HG03439 (cell line): ENCODE results near the gene DNAH8.

Experiments
- ATAC-seq: cut with Tn5 transposase; IDR thresholded peaks from one replicate; pipeline ENCODE4 v1.9.1; 2021; ENCODE audit warnings: mild to moderate bottlenecking, moderate library complexity; ENCODE audit not compliant: unreplicated experiment

The DNAH8 gene

DNA sequence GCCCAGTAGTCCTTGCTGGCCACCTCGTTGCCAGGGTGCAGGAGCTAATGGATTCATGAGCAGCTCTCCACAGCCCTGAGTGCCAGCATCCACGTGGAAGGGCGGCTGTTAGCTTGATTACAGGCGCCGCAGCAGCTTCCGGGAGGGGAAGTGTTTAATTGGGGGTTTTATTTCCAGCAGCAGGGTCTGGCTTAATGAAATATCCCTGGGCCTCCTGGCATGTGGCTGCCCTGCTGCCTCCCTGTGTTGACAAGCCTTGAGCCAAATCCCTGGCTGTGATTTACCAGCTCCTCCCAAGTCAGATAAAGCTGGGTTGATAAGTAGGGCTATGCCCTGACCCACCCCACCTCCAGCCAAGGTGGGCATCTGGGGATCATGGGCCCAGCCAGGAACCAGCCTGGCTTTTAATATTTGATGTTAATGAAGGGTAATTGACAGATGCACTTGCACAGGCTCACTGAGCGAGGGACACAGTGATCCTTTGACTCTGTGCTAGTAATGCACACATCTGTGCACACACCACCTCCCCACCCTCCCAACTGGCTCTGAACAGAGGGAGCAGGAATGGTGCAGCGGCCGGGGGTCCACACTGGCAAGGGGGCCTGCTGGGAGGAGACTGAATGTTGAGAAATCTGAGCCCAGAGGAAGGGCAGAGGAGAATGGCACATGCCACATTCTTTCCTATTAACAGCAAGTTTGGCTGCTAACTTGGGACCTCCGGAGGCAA lies 347.1 kb downstream of the DNAH8 start:
- no peak for ATAC-seq

DNA sequence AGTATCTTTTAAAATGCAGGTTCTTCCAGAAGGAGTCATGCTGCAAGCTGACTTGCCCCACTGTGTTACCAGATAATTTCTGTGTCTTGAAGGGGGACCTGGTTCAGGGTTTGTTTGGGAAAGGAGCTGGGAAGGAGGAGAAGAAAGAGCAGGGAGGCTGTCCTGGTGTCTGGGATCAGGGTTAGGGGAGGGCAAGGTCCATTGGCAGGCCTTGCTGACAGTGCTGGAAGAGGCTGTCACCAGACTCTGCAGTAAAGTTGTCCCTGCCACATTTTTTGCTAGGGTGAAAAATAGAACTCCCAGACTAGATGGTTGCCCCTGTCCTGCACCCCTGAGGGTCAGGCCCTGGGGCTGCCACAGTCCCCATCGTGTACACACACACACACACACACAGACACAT lies 348.4 kb downstream of the DNAH8 start:
- ATAC-seq, result no peak

DNA sequence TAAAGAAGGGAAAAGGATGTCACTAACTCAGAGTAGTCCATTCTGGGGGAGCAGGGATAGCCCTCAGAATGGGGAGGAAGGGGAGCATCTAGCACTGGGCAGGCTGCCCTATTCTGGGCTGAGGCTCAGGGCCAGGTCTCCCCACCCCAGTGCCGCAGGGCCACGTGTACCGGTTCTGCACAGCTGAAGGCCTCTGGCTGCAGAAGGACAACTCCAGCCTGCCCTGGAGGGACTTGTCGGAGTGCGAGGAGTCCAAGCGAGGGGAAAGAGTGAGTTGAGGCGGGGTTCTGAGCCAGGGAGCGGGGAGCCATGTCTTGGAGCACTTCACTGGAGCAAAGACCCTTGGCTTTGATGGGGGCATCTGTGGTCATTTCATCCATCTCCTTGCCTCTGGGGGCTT lies 350.4 kb downstream of the DNAH8 start:
- ATAC-seq, result no peak

DNA sequence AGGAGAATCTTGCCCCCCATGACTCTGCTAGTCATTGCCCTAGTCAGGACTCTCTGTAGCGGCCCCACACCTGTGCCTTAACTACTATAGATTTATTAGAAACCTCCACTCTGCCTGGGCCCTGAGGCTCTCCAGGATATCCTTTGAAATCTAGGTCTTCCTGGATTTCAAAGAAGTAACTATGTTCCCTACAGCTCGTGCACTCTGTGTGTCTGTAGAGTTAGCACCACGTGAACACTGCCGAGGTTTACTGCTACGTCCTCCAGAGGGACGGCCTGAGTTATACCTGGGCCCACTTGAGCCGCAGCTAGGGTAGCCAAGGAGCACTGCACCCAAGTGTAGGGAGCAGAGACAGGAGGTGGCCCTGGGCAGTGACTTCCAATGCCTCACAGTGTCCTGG lies 353.3 kb downstream of the DNAH8 start:
- no peak for ATAC-seq

DNA sequence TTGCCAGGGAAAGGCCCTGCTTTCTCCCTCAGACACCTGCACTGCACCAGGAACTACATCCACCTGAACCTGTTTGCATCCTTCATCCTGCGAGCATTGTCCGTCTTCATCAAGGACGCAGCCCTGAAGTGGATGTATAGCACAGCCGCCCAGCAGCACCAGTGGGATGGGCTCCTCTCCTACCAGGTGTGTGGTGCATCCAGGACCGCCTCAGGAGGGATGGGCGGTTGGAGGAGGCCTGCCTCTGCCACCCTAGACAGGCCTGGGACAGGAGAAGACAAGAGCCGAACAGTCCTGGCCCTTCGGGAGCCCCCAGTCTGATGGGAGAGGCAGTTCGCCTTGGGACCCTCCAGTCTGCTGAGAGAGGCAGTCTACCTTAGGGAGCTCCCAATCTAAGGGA lies 357.7 kb downstream of the DNAH8 start:
- no peak for ATAC-seq

DNA sequence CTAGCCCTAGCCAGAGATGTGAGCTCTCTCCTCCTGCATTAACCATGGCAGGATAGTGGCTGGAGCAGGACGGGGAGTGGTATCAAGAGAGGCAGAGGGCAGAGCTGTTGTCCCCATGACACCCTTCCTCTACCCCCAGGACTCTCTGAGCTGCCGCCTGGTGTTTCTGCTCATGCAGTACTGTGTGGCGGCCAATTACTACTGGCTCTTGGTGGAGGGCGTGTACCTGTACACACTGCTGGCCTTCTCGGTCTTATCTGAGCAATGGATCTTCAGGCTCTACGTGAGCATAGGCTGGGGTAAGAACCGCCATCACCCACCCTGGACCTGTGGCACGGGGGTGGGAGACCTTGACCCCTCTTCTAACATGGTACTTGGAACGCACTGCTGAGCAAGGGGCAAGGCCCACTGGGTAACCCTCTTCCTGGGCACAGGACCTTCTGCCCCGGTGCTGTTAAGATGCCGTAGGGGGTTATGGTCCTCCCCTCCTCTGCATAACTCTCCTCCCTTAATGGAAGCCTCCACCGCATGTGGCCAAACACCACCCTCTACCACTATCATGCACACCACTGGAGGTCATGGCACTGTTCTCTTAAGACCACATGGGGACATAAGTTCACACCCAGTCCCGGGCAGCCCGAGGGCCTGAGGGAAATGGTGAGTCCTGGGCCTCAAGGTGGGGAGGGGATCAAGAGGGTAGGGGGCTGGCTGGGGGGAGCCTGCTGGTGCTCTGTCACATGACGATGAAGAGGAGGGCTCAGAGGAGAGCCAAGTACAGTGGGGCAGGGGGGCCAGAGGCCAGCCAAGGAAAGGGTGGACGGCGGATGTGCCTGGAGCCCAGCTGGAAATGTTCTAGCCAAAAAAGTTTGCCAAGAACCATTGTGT lies 358.6 kb downstream of the DNAH8 start:
- ATAC-seq, result no peak

DNA sequence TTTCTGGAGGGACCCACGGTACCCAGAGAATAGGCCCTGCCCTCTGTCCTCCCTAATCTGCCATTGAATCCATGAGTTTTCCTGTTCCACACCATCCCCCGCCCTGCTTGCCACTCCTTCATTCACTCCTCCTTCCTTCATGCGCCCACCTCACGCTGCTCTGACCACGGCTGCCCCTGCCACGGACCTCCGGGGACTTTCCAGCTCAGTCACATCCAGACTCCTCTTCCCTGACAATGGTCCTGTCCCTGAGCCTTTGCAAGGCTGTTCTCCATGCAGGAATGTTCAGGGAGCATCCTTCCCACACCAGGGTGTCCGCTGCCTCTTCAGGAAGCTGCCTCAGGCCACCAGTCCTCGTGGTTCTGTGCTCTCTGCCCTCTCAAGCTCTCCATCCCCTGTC lies 359.4 kb downstream of the DNAH8 start:
- no peak for ATAC-seq

DNA sequence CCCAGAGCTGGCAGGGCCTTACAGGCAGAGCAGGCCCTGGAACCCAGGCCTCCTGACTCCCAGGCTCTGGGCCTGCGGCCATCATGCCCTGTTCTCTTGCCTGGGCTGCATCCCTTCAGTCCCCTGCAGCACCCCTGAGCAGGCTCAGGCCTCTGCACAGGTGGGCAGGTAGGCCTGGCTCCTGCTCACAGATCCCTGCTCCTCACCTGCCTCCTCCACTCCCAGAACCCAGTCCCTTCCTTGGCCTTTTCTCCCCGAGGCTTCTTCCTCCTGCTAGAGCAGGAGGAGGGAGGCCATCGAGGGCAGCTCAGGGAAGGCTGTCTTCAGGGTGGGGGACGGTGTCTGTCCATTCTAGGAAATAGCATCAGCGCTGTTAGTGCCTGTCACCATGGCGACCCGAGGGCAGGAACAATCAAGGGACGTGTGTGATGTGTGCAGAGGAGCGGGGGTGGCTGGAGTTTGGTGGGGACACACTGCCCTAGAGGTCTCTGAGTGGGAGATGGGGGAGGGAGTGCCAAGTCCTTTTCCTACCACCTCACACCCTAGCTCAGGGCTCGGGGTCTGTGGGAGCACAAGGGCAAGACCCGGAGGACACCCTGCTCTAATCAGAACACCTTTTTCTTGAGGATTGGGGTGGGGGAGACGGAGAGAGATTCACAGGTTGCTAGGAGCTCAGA lies 360.0 kb downstream of the DNAH8 start:
- ATAC-seq, result no peak

DNA sequence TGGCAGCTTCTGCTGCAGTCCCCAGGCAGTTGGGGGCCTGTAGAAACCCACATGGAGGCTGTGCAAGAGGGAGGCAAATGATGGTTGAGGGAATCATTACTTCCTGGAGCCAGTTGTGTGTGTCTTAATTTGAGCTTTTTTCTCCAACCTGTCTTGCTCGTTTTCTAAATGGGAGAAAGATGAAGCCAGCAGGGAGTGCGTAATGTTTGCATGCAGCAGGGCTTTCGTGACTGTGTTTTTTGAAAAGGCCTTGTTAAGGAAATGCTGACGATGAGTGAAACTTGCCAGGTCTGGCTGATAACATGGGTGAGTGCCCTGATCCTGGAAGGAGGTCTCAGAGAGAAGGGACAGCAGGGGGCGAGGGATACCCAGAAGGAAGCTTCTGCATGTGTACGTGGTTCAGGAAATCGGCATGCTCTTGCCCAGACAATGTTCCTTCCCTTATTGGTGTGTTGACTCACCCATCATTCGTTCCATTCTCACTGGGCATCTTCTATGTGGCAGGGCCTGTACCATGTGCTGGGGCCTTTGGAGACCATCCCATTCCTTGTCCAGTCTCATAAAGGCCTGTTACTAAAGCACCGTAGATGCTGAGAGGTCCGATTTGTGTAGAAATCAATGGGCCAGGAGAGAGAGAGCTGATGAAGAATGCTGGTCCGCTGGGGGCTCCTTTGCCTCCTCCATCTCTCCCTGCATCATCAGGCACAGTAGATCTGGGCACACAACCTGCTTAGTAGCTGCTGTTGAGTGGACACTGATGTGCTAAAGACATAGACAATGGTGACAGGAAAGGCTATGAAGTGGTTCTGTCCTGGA lies 360.9 kb downstream of the DNAH8 start:
- no peak for ATAC-seq

DNA sequence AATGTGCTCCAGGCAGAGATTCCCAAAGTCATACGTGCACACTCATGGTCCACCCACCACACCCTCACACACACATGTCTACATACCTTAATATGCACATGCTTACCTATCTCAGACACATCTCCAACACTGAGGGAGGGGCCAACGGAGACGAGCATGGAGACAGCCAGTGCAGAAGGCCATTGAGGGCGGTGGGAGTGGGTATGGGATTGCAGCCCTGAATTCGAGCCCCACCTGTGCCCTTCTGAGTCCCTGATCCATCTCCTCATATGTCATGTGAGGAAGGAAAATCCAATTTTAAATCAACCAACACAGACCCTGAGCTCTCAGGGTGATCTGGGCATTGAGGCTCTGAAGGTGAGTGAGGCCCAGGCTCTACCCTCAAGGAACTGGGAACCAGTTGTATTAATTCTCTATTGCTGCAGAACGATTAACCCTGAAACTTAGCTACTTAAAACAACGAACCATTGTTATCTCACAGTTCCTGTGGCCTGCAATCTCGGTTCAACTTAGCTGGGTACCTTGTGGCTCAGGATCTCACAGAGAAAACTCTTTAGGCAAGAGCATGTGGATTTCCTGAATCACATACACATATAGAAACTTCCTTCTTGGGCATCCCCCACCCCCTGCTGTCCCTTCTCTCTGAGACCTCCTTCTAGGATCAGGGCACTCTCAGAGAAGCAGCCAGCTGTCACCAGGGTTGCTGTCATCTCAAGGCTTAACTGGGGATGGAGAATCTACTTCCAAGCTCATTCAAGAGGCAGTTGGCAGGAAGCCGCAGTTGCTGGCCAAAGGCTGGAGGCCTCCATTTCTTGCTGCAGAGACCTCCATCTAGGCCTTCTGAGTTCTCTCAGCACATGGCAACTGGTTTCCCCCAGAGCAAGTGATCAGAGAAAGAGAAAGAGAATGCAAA lies 361.8 kb downstream of the DNAH8 start:
- ATAC-seq, result no peak

DNA sequence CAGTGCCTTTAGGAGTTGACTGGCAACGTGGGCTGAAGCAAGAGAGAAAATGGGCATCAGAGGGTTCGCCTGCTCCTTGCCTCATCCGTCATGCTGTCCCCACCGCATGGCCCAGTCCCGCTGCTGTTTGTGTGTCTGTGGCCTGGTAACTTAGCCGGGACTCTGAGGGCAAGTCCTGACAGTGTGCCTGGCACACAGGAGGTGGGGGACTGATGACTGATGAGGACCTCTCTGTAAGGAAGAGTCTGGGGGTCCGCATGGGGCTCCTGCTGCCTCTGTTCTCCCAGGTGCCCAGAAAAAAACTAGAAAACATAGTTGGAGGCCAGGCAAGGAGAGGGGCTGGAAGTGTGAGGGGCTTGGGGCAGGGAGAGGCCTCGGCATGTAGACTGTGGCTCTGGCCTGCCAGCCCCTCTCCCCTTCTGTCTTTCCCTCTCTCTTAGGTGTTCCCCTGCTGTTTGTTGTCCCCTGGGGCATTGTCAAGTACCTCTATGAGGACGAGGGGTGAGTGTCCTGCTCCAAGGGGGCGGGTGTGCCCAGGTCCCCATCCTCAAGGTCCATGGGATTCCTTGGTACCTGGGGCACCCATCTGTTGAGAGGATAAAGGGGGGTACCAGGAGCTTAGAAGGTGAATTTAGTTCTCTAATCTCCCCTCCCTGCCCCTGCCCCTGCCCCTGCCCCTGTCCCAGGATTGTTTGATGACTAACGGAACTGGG lies 362.9 kb downstream of the DNAH8 start:
- ATAC-seq, result no peak

DNA sequence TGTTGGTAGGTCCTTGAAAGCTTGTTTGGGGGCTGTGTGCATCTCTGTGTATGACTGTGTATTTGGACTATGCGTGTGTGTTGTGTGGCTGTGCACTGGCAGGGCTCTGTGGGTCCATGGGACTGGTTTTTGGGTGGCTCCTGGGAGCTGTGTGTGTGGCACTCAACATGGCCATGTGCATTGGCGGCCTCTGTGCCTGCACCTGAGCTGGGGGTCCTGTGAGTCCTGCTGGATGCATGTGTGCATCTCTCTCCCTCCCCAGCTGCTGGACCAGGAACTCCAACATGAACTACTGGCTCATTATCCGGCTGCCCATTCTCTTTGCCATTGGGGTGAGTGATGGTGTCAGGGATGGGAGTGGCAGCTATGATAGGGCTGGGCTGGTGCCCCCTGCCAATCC lies 363.6 kb downstream of the DNAH8 start:
- no peak for ATAC-seq

DNA sequence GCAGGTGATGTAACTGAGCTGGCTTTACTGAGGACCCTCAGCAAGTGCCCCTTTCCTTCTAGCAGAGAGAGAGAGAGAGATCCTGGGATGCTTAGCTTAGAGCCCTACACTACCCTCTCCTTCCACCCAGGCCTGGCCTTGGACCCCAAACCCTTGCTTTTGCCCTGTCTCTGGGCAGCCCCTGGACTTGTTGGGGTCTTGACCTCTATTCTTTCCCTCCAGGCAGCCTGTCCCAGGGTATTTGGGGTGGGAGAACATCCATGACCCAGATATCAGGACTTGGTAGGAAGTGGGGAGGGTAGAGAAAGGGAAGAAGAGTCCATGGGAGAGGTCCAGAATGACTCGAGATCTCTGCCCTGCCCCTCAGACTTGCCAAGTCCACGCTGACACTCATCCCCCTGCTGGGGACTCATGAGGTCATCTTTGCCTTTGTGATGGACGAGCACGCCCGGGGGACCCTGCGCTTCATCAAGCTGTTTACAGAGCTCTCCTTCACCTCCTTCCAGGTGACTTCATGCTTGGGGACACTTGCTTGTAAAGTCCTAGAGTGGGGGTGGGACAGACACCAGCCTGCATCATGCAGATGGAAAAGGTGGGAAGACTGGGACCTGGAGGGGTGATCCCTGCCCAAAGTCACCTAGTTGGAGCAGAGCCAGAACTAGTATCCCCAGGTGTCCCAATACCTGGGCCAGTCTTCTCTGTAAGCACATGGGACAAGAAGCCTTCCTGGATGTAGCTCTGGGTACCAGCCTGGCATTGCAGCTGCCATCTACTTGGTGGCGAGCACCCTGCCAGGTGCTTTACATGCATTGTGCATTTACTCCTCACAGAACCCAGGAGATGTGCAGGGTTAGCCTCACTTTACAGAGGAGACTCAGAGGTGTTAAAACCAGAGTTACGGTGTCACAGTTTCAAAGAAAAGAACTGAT lies 364.4 kb downstream of the DNAH8 start:
- ATAC-seq, result no peak
